ENCODE measurements around the gene FLRT1. TPM values are rescaled to one million over a fixed set of nuclear protein-coding genes. Genes with fewer than 3 reads are reported as not detected.

The FLRT1 gene
- total and polyA plus RNA-seq, 2 of the 13 experiments (the other 11 are each of a cell fraction or from before 2014, with no cell fraction given): 0.02 to 0.08 TPM

- intact Hi-C loops (cut with micrococcal nuclease; ENCODE audit: unreplicated experiment): no loop called here
- WGBS (ENCODE audit: low lambda C conversion rate): 76% methylated on average over 11 of the region's 22 CpGs
- Histone ChIP-seq H3K4me2 (ENCODE audit: low read depth, low read length) (no peak overlapping the region), H3K27me3 (ENCODE audit: control insufficient read depth in 1 of 2, insufficient read depth in 2 of 2, low read length in 2 of 2) (no peaks in the 10 kb centered on the region), H3K27ac (ENCODE audit: extremely low read length, insufficient read depth, low read length) (no peak overlapping the region), H3K9ac (ENCODE audit: insufficient read depth, low read depth, low read length) (no peak overlapping the region), H3K9me3 (ENCODE audit: low read length) (no peaks in the 10 kb centered on the region), H3K79me2 (ENCODE audit: insufficient read depth, low read length) (no peaks in the 10 kb centered on the region), H3K4me3 (replicated peaks in 1 of 3; ENCODE audit: insufficient read depth in 1 of 3, low read depth in 2 of 3, low read length in 3 of 3) (no peak overlapping the region), H3K36me3 (replicated peaks in 1 of 2; ENCODE audit: control insufficient read depth in 1 of 2, insufficient read depth in 2 of 2, low read length in 2 of 2) (no peaks in the 10 kb centered on the region), H4K20me1 (ENCODE audit: insufficient read depth, low read length) (peaks cover 8% of the 10 kb centered on the region; the same call in 1 of the 2 replicates), H2AFZ (ENCODE audit: low read length) (no peak overlapping the region), H3K4me1 (ENCODE audit: insufficient read depth, low read length) (peaks cover 15% of the 10 kb centered on the region)
- TF ChIP-seq, protein P1, sequence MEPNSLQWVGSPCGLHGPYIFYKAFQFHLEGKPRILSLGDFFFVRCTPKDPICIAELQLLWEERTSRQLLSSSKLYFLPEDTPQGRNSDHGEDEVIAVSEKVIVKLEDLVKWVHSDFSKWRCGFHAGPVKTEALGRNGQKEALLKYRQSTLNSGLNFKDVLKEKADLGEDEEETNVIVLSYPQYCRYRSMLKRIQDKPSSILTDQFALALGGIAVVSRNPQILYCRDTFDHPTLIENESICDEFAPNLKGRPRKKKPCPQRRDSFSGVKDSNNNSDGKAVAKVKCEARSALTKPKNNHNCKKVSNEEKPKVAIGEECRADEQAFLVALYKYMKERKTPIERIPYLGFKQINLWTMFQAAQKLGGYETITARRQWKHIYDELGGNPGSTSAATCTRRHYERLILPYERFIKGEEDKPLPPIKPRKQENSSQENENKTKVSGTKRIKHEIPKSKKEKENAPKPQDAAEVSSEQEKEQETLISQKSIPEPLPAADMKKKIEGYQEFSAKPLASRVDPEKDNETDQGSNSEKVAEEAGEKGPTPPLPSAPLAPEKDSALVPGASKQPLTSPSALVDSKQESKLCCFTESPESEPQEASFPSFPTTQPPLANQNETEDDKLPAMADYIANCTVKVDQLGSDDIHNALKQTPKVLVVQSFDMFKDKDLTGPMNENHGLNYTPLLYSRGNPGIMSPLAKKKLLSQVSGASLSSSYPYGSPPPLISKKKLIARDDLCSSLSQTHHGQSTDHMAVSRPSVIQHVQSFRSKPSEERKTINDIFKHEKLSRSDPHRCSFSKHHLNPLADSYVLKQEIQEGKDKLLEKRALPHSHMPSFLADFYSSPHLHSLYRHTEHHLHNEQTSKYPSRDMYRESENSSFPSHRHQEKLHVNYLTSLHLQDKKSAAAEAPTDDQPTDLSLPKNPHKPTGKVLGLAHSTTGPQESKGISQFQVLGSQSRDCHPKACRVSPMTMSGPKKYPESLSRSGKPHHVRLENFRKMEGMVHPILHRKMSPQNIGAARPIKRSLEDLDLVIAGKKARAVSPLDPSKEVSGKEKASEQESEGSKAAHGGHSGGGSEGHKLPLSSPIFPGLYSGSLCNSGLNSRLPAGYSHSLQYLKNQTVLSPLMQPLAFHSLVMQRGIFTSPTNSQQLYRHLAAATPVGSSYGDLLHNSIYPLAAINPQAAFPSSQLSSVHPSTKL (CRISPR knock-in tag; IDR thresholded peaks at IDR 0.05): no peak
- TF ChIP-seq TBX3 (IDR thresholded peaks at IDR 0.05; ENCODE audit: borderline replicate concordance): no peak
- POLR2A ChIA-PET: no interaction called here
- no peak for FAIRE-seq
- no peak for ATAC-seq
- CTCF ChIA-PET (ENCODE audit: low intra/inter-chr PET ratio, low total read pairs): no interaction called here
- in situ Hi-C loops (cut with HindIII; ENCODE audit: extremely low pct_ligation_motif_present, low pct_unique_long_range_greater_than_20kb): no loop called here
- DNase-seq (ENCODE audit: low spot score): no peak
- no TSS peak for BruUV-seq (replicated peaks)
Observed at GRCh38 chr11:64020976-64021756, 14.6 kb upstream of the FLRT1 start.

- POLR2A ChIA-PET: no interaction called here
- no peak for DNase-seq (ENCODE audit: low spot score)
- CTCF ChIA-PET (ENCODE audit: low intra/inter-chr PET ratio, low total read pairs): no interaction called here
- no peak for ATAC-seq
- Histone ChIP-seq H2AFZ (ENCODE audit: low read length) (no peak overlapping the region), H3K27ac (ENCODE audit: extremely low read length, insufficient read depth, low read length) (no peak overlapping the region), H3K36me3 (replicated peaks in 1 of 2; ENCODE audit: control insufficient read depth in 1 of 2, insufficient read depth in 2 of 2, low read length in 2 of 2) (no peaks in the 10 kb centered on the region), H3K4me2 (ENCODE audit: low read depth, low read length) (no peak overlapping the region), H3K27me3 (ENCODE audit: control insufficient read depth in 1 of 2, insufficient read depth in 2 of 2, low read length in 2 of 2) (no peaks in the 10 kb centered on the region), H3K4me3 (replicated peaks in 1 of 3; ENCODE audit: insufficient read depth in 1 of 3, low read depth in 2 of 3, low read length in 3 of 3) (no peak overlapping the region), H3K9ac (ENCODE audit: insufficient read depth, low read depth, low read length) (no peak overlapping the region), H3K79me2 (ENCODE audit: insufficient read depth, low read length) (no peaks in the 10 kb centered on the region), H3K4me1 (ENCODE audit: insufficient read depth, low read length) (peaks cover 15% of the 10 kb centered on the region), H3K9me3 (ENCODE audit: low read length) (no peaks in the 10 kb centered on the region), H4K20me1 (ENCODE audit: insufficient read depth, low read length) (peaks cover 13% of the 10 kb centered on the region; the same call in 1 of the 2 replicates)
- TF ChIP-seq BORCS8-MEF2B (CRISPR knock-in tag; IDR thresholded peaks at IDR 0.05) (no peak), ZNF512 (CRISPR knock-in tag; IDR thresholded peaks at IDR 0.05) (no peak), ZNF281 (CRISPR knock-in tag; IDR thresholded peaks at IDR 0.05; ENCODE audit: borderline replicate concordance) (no peak), ATM (IDR thresholded peaks at IDR 0.05; ENCODE audit: borderline replicate concordance) (no peak), ZNF713 (CRISPR knock-in tag; IDR thresholded peaks at IDR 0.05) (no peak), ELF3 (CRISPR knock-in tag; IDR thresholded peaks at IDR 0.05) (no peak)
- no TSS peak for BruUV-seq (replicated peaks)
- in situ Hi-C loops (cut with HindIII; ENCODE audit: extremely low pct_ligation_motif_present, low pct_unique_long_range_greater_than_20kb) (no loop called here), intact Hi-C loops (cut with micrococcal nuclease; ENCODE audit: unreplicated experiment) (no loop called here)
- 37% methylated on average over 10 of the region's 10 CpGs for WGBS (ENCODE audit: low lambda C conversion rate)
- no peak for FAIRE-seq
Observed at GRCh38 chr11:64021757-64022093, 14.0 kb upstream of the FLRT1 start.
